H1 (cell line): ENCODE results near the gene GAMT. TPM values are rescaled to one million over a fixed set of nuclear protein-coding genes. Genes with fewer than 3 reads are reported as not detected.

Experiments
- CTCF ChIA-PET: fragments of 300-600 bp; sonication (Branson Sonifier 250); formaldehyde crosslinking; loops from one replicate; lab custom pipeline; 2021; ENCODE audit not compliant: partially characterized antibody; lab: Charles Lee
- POLR2A ChIA-PET: fragments of 300-600 bp; sonication (Branson Sonifier 250); formaldehyde crosslinking; loops from one replicate; lab custom pipeline; 2021; ENCODE audit warnings: inconsistent platforms; ENCODE audit not compliant: partially characterized antibody; lab: Charles Lee
- DNase-seq, 2 experiments: peaks; one replicate each; pipeline versions ENCODE4 v3.0.0 to v3.0.0-alpha.2; 2010 to 2022; ENCODE audit warnings: low spot score in 2 of 2, low read depth in 1 of 2, mixed read lengths in 1 of 2
- FAIRE-seq: peaks from 2 replicates; lab custom pipeline; 2011; peaks lifted over from hg19 to GRCh38; lab: Jason Lieb, UNC
- H2AFZ ChIP-seq: 2 replicates; pipeline ENCODE4 v1.8.1; 2012; ENCODE audit warnings: low read length, inconsistent platforms
- H2AK5ac ChIP-seq: 2 replicates; pipeline ENCODE4 v1.6.1; 2013; ENCODE audit warnings: low read depth, low read length
- H2BK120ac ChIP-seq: replicated peaks from 2 replicates; pipeline ENCODE3; 2013; ENCODE audit warnings: low read depth, low read length, inconsistent platforms
- H2BK12ac ChIP-seq: 2 replicates; pipeline ENCODE4 v1.6.1; 2013; ENCODE audit warnings: low read depth, low read length
- H2BK15ac ChIP-seq: 2 replicates; pipeline ENCODE4 v1.6.1; 2013; ENCODE audit warnings: low read length
- H2BK20ac ChIP-seq: 2 replicates; pipeline ENCODE4 v1.6.1; 2013; ENCODE audit warnings: low read length
- H2BK5ac ChIP-seq: 2 replicates; pipeline ENCODE4 v1.6.1; 2013; ENCODE audit warnings: low read depth, low read length
- H3K14ac ChIP-seq: 2 replicates; pipeline ENCODE4 v1.6.1; 2013; ENCODE audit warnings: inconsistent platforms; ENCODE audit not compliant: insufficient read length
- H3K18ac ChIP-seq: 2 replicates; pipeline ENCODE4 v1.6.1; 2013; ENCODE audit warnings: low read length; ENCODE audit errors: extremely low read depth
- H3K23ac ChIP-seq: 2 replicates; pipeline ENCODE4 v1.6.1; 2013; ENCODE audit warnings: inconsistent platforms; ENCODE audit not compliant: insufficient read length
- H3K23me2 ChIP-seq: 2 replicates; pipeline ENCODE4 v1.6.1; 2013; ENCODE audit warnings: low read depth, low read length
- H3K27ac ChIP-seq: 2 replicates; pipeline ENCODE4 v1.6.1; 2011; ENCODE audit warnings: low read depth, low read length, inconsistent platforms
- H3K27me3 ChIP-seq, 4 experiments: replicated peaks in 1 of 4; 1 replicate in 1 of 4; 2 replicates in 3 of 4; pipeline versions ENCODE4 v1.6.1 to v1.8.1; 2011 to 2013; ENCODE audit warnings: low read length in 3 of 4, mild to moderate bottlenecking in 3 of 4, inconsistent platforms in 2 of 4, mixed read lengths in 2 of 4, moderate library complexity in 1 of 4; ENCODE audit not compliant: control insufficient read depth in 3 of 4, insufficient read depth in 3 of 4; ENCODE audit errors: extremely low read depth in 1 of 4
- H3K36me3 ChIP-seq, 4 experiments: 2 replicates each; pipeline versions ENCODE4 v1.6.1 to v1.8.1; 2011 to 2013; ENCODE audit warnings: mild to moderate bottlenecking in 4 of 4, low read length in 3 of 4, moderate library complexity in 2 of 4, control low read depth in 1 of 4, inconsistent platforms in 1 of 4; ENCODE audit not compliant: insufficient read depth in 4 of 4, control insufficient read depth in 2 of 4
- H3K4ac ChIP-seq: replicated peaks from 2 replicates; pipeline ENCODE3; 2013; ENCODE audit warnings: low read length, low read depth, mixed read lengths, inconsistent platforms; ENCODE audit not compliant: insufficient read length
- H3K4me1 ChIP-seq, 4 experiments: replicated peaks in 1 of 4; 1 replicate in 1 of 4; 2 replicates in 3 of 4; pipeline versions ENCODE4 v1.6.1 to v1.8.1; 2011 to 2013; ENCODE audit warnings: low read length in 3 of 4, inconsistent platforms in 2 of 4, mixed read lengths in 1 of 4; ENCODE audit not compliant: insufficient read depth in 4 of 4, control insufficient read depth in 3 of 4
- H3K4me2 ChIP-seq, 2 experiments: 2 replicates each; pipeline versions ENCODE4 v1.6.1 to v1.8.1; 2011 to 2013; ENCODE audit warnings: low read depth in 2 of 2, low read length in 2 of 2, control low read depth in 1 of 2, inconsistent platforms in 1 of 2, mild to moderate bottlenecking in 1 of 2; ENCODE audit not compliant: insufficient read depth in 1 of 2
- H3K4me3 ChIP-seq, 4 experiments: fragments of 200-600, 300-600 bp in 1 of 4; sonication (generic), shearing (Covaris generic), sonication (Bioruptor Twin) in 1 of 4; 2 replicates each; pipeline versions ENCODE4 v1.5.1 to v1.8.1; 2011 to 2016; ENCODE audit warnings: low read length in 4 of 4, low read depth in 3 of 4, control low read depth in 2 of 4, inconsistent platforms in 2 of 4, mild to moderate bottlenecking in 2 of 4, mixed read lengths in 1 of 4, moderate library complexity in 1 of 4; ENCODE audit not compliant: insufficient read depth in 2 of 4; ENCODE audit errors: extremely low read depth in 1 of 4
- H3K56ac ChIP-seq: replicated peaks from 2 replicates; pipeline ENCODE3; 2013; ENCODE audit warnings: low read depth, mild to moderate bottlenecking, mixed read lengths, low read length, inconsistent platforms; ENCODE audit not compliant: insufficient read length
- H3K79me1 ChIP-seq: 2 replicates; pipeline ENCODE4 v1.6.1; 2013; ENCODE audit warnings: low read depth, low read length, control low read depth
- H3K79me2 ChIP-seq, 2 experiments: 2 replicates each; pipeline versions ENCODE4 v1.6.1 to v1.8.1; 2012 to 2013; ENCODE audit warnings: low read length in 2 of 2, mild to moderate bottlenecking in 2 of 2, inconsistent platforms in 1 of 2; ENCODE audit not compliant: insufficient read depth in 2 of 2, control insufficient read depth in 1 of 2
- H3K9ac ChIP-seq, 4 experiments: replicated peaks in 1 of 4; 1 replicate in 1 of 4; 2 replicates in 3 of 4; pipeline versions ENCODE4 v1.6.1 to v1.8.1; 2011 to 2013; ENCODE audit warnings: low read depth in 3 of 4, low read length in 3 of 4, control low read depth in 2 of 4, mild to moderate bottlenecking in 2 of 4, moderate library complexity in 2 of 4, inconsistent platforms in 1 of 4; ENCODE audit errors: extremely low read depth in 1 of 4
- H3K9me3 ChIP-seq, 2 experiments: 2 replicates each; pipeline versions ENCODE4 v1.6.1 to v1.8.1; 2012 to 2013; ENCODE audit warnings: mild to moderate bottlenecking in 2 of 2, moderate library complexity in 2 of 2, control low read depth in 1 of 2, inconsistent platforms in 1 of 2, low read depth in 1 of 2, low read length in 1 of 2, mixed read lengths in 1 of 2; ENCODE audit not compliant: insufficient read depth in 2 of 2
- H4K20me1 ChIP-seq, 2 experiments: replicated peaks in 1 of 2; 2 replicates each; pipeline versions ENCODE3 to v1.8.1; 2011 to 2013; ENCODE audit warnings: inconsistent platforms in 2 of 2, low read length in 2 of 2, mild to moderate bottlenecking in 1 of 2; ENCODE audit not compliant: insufficient read depth in 2 of 2, control insufficient read depth in 1 of 2
- H4K5ac ChIP-seq: 2 replicates; pipeline ENCODE4 v1.6.1; 2013; ENCODE audit warnings: low read length, low read depth, mixed read lengths, inconsistent platforms; ENCODE audit not compliant: insufficient read length
- H4K8ac ChIP-seq: 2 replicates; pipeline ENCODE4 v1.8.0; 2013; ENCODE audit warnings: mild to moderate bottlenecking, moderate library complexity, low read length, inconsistent platforms; ENCODE audit not compliant: insufficient read depth; ENCODE audit errors: extremely low read depth
- H4K91ac ChIP-seq: replicated peaks from 2 replicates; pipeline ENCODE3; 2013; ENCODE audit warnings: low read length, mixed read lengths, inconsistent platforms; ENCODE audit not compliant: insufficient read length
- CTBP2 ChIP-seq: IDR thresholded peaks from 2 replicates; pipeline ENCODE4 v1.7.0; 2011; ENCODE audit warnings: borderline replicate concordance, mild to moderate bottlenecking, moderate library complexity, mixed read lengths, low read length; ENCODE audit not compliant: insufficient read depth, insufficient read length
- FOSL1 ChIP-seq: IDR thresholded peaks from 2 replicates; pipeline ENCODE4 v1.6.1; 2011; ENCODE audit warnings: mild to moderate bottlenecking, low read depth, low read length, moderate library complexity; ENCODE audit not compliant: insufficient read depth
- HDAC2 ChIP-seq, 2 experiments: fragments of 300-600 bp in 1 of 2; sonication (generic) in 1 of 2; IDR thresholded peaks; 2 replicates each; pipeline ENCODE4 v1.6.1; 2011 to 2012; ENCODE audit warnings: low read depth in 2 of 2, low read length in 2 of 2, mild to moderate bottlenecking in 2 of 2, moderate library complexity in 2 of 2, borderline replicate concordance in 1 of 2, inconsistent platforms in 1 of 2
- KDM5A ChIP-seq: fragments of 200-600 bp; IDR thresholded peaks from 2 replicates; pipeline ENCODE4 v1.7.1; 2012; ENCODE audit warnings: mild to moderate bottlenecking, low read length, inconsistent platforms, mixed read lengths
- RFX5 ChIP-seq: IDR thresholded peaks from 2 replicates; pipeline ENCODE4 v1.6.1; 2011; ENCODE audit warnings: low read depth, low read length, improper control_type of control experiment, borderline replicate concordance
- RNF2 ChIP-seq: fragments of 200-900, 300-1000 bp; sonication (generic); IDR thresholded peaks from 2 replicates; pipeline ENCODE4 v1.7.1; 2016; ENCODE audit warnings: borderline replicate concordance, low read depth, mild to moderate bottlenecking, antibody characterized with exemption, low read length; ENCODE audit not compliant: poor library complexity, severe bottlenecking; ENCODE audit errors: missing control alignments
- RXRA ChIP-seq: IDR thresholded peaks from 2 replicates; pipeline ENCODE4 v1.6.1; 2011; ENCODE audit warnings: low read depth, mild to moderate bottlenecking, low read length, moderate library complexity; ENCODE audit not compliant: insufficient read depth
- SAP30 ChIP-seq: fragments of 300-600 bp; sonication (generic); IDR thresholded peaks from 2 replicates; pipeline ENCODE4 v1.7.1; 2012; ENCODE audit warnings: low read length, moderate library complexity, mild to moderate bottlenecking, inconsistent platforms; ENCODE audit not compliant: insufficient read depth, insufficient replicate concordance
- SP4 ChIP-seq: IDR thresholded peaks from 2 replicates; pipeline ENCODE4 v1.6.1; 2012; ENCODE audit warnings: low read length, inconsistent platforms
- WGBS, 2 experiments: shearing (Covaris generic) in 1 of 2; methylation state at CpG; one replicate each; pipeline versions ENCODE4 v1.1.6 to v1.1.7; 2013 to 2015; ENCODE audit warnings: low lambda C conversion rate in 2 of 2, mixed read lengths in 2 of 2, inconsistent platforms in 1 of 2, low coverage in 1 of 2, missing lambda C conversion rate in 1 of 2; ENCODE audit not compliant: insufficient replicate concordance in 2 of 2, insufficient coverage in 1 of 2, insufficient read length in 1 of 2; ENCODE audit errors: extremely low coverage in 1 of 2, missing lambda C conversion rate in 1 of 2; 5-methylcytosine and 5-hydroxymethylcytosine counted together
- polyA plus RNA-seq, 7 experiments: library from polyadenylated mRNA; depleted of rRNA in 3 of 7; stranded (reverse) in 5 of 7; unstranded in 2 of 7; fragments of >200 nt in 5 of 7; fragments of 200-250 nt in 2 of 7; gene quantifications; 1 replicate in 5 of 7; 2 replicates in 1 of 7; 4 replicates in 1 of 7; pipeline versions ENCODE4 v1.2.1 to v1.2.3, GENCODE V29; 2011 to 2013; ENCODE audit warnings: missing spikeins in 2 of 7, mixed read lengths in 2 of 7
- total RNA-seq: library from RNA; stranded (reverse); fragmentation: NEBNext Ultra II Directional; extraction: Animal tissue kit (Norgen Biotek cat#: 25700); gene quantifications from 2 replicates; pipeline ENCODE4 v1.2.1, GENCODE V29; 2021

The GAMT gene
- total and polyA plus RNA-seq, 2 of the 8 experiments (the other 6 are each of a cell fraction or from before 2014, with no cell fraction given), result 17.2 to 35.6 TPM

- CTCF ChIA-PET, result interaction anchor here (1.2 to 1.9 kb wide), 2 partner anchors 35 to 99 kb away, joined by 4 read pairs; no protein-coding TSS in a partner anchor
- peak overlapping the region; percentile 37; the same call in 1 of the 2 replicates for H3K27ac ChIP-seq
Measured at GRCh38 chr19:1410136-1410786, 8.9 kb upstream of the GAMT start.

More at GRCh38 chr19:1410136-1410786, 8.9 kb upstream of the GAMT start:
- no peak overlapping the region for H4K5ac ChIP-seq
- no peak overlapping the region for H2AK5ac ChIP-seq
- no peak overlapping the region for H3K23ac ChIP-seq
- H3K79me1 ChIP-seq, result peaks cover 15% of the 10 kb centered on the region
- peaks cover 10% of the 10 kb centered on the region; the same call in 1 of the 2 replicates for H3K23me2 ChIP-seq
- peaks cover 2 to 25% (median 18%) of the 10 kb centered on the region in 4 experiments; a peak in 6 of 7 replicates for H3K4me1 ChIP-seq
- no peak overlapping the region for H3K18ac ChIP-seq
- POLR2A ChIA-PET, result interaction anchor here (0.6 to 3.4 kb wide), 9 partner anchors 11 to 141 kb away, joined by 3 to 15 read pairs (median 6); partner anchors contain the start of gene CIRBP
- FAIRE-seq, result no peak
- no peak overlapping the region for H2AFZ ChIP-seq
- H3K27me3 ChIP-seq, result no peaks in the 10 kb centered on the region
- no peaks in the 10 kb centered on the region for H3K9me3 ChIP-seq
- peaks cover 52 to 57% of the 10 kb centered on the region in 2 experiments for H4K20me1 ChIP-seq
- H4K8ac ChIP-seq, result no peak overlapping the region
- no peak overlapping the region for H3K14ac ChIP-seq
- no peak for DNase-seq
- peaks cover 53 to 74% of the 10 kb centered on the region in 2 experiments for H3K79me2 ChIP-seq
- H3K56ac ChIP-seq, result no peak overlapping the region
- 0 out of 2 replicates have a peak overlapping the region, but pooled peaks have one; percentile 48 for H2BK5ac ChIP-seq
- no peak overlapping the region for H2BK12ac ChIP-seq
- TF ChIP-seq RXRA, result no peak
- TF ChIP-seq KDM5A, result no peak
- TF ChIP-seq FOSL1, result no peak
- no peak for TF ChIP-seq CTBP2
- no peak for TF ChIP-seq SP4
- TF ChIP-seq SAP30, result no peak
- TF ChIP-seq RFX5, result no peak
- TF ChIP-seq RNF2, result no peak
- TF ChIP-seq HDAC2 (IDR thresholded peaks at IDR 0.05; ENCODE audit: borderline replicate concordance in 1 of 2, low read depth in 2 of 2, low read length in 2 of 2), result no peak
- TF ChIP-seq, all 59 proteins: peak for 0
- Histone ChIP-seq H3K36me3 (peaks cover 0 to 4% (median 1%) of the 10 kb centered on the region in 4 experiments; a peak in 5 of 8 replicates), H4K91ac (no peak overlapping the region), H3K9ac (peak overlapping the region in 2 of 4 experiments; percentile 2 to 76; a peak in 1 of 7 replicates), H3K4ac (no peak overlapping the region), H2BK15ac (no peak overlapping the region), H3K4me3 (0 out of 8 replicates have a peak overlapping the region, but pooled peaks of 1 of the 4 experiments have one; percentile 83), H3K4me2 (peak overlapping the region; percentile 85 to 87; a peak in 3 of 4 replicates), H2BK20ac (no peak overlapping the region), H2BK120ac (no peak overlapping the region)
- 93% methylated on average over 23 of the region's 23 CpGs; no CpG with 5 or more reads in 1 of the 2 experiments for WGBS, 2 experiments
